Ascending aorta (tissue), 2 donors: ENCODE data around the gene SIRT6. TPM values are rescaled to one million over a fixed set of nuclear protein-coding genes. Genes with fewer than 3 reads are reported as not detected.
A peak's percentile ranks its signal among the peaks of the same experiment; 100 is the strongest.

Experiments
- DNase-seq, 2 donors: peaks; one replicate each; pipeline ENCODE4 v3.0.0-alpha.2; 2019; ENCODE audit warnings: low spot score in 2 of 2
- H3K27ac ChIP-seq, 2 donors: fragments of 200-600 bp; sonication (generic); one replicate each; pipeline ENCODE4 v1.5.1; 2016 to 2017; ENCODE audit warnings: mild to moderate bottlenecking in 1 of 2
- H3K27me3 ChIP-seq: fragments of 200-600 bp; sonication (generic); one replicate; pipeline ENCODE4 v1.5.1; 2017
- H3K36me3 ChIP-seq, 2 donors: fragments of 200-600 bp; sonication (generic); one replicate each; pipeline ENCODE4 v1.5.1; 2016
- H3K4me1 ChIP-seq, 2 donors: fragments of 200-600 bp; sonication (generic); one replicate each; pipeline ENCODE4 v1.5.1; 2016 to 2017; ENCODE audit warnings: mild to moderate bottlenecking in 1 of 2
- H3K4me3 ChIP-seq, 2 donors: fragments of 200-600 bp; sonication (generic); one replicate each; pipeline ENCODE4 v1.5.1; 2016 to 2017; ENCODE audit warnings: mild to moderate bottlenecking in 1 of 2
- H3K9me3 ChIP-seq, 2 donors: fragments of 200-600 bp; sonication (generic); one replicate each; pipeline ENCODE4 v1.5.1; 2016
- intact Hi-C: fragments of 100-400 bp; cut with DNase I; formaldehyde crosslinking; loops from one replicate; pipeline ENCODE4 v1.15.1; 2023
- total RNA-seq: library from RNA; depleted of rRNA; stranded (reverse); fragments of >200 nt; gene quantifications from one replicate; pipeline ENCODE4 v1.1.0, GENCODE V29; 2016
- TF ChIP-seq, protein P1 (sequence below), 3 experiments: fragments of 200-600 bp in 2 of 3; fragments of 450-650 bp in 1 of 3; sonication (generic) in 2 of 3; IDR thresholded peaks; one replicate each; pipeline ENCODE4 v1.5.1; 2016 to 2019; ENCODE audit warnings: antibody characterized with exemption in 3 of 3, mild to moderate bottlenecking in 1 of 3, moderate library complexity in 1 of 3

The SIRT6 gene
- total RNA-seq, 1 donor from 2014 or later, result 5.9 TPM

DNA sequence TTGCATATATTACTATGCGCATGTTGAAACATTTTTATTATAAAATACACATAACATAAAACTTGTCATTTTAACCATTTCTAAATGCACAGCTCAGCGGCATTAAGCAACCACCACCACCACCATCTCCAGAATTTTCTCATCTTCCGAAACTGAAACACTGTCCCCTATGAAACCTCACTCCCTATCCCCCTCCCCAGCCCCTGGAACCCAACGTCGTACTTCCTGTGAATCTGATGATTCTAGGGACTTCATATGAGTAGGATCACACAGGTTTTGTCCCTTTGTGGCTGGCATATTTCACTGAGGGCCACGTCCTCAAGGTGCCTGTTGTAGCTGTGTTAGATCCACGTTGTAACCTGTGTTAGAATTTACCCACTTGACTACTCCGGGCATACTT, 57.7 kb downstream of the SIRT6 start:
- Histone ChIP-seq H3K4me1 (peaks cover 12 to 16% of the 10 kb centered on the region in 2 donors), H3K36me3 (peaks cover 0 to 4% of the 10 kb centered on the region in 2 donors), H3K27ac (no peak overlapping the region), H3K9me3 (no peaks in the 10 kb centered on the region), H3K4me3 (peak overlapping the region; percentile 85 to 99), H3K27me3 (no peaks in the 10 kb centered on the region)
- intact Hi-C loops, result loop anchor here (1.0 to 5.0 kb wide), 3 partner anchors 58 to 361 kb away; partner anchors contain the start of genes EEF2 and ZBTB7A
- TF ChIP-seq, protein P1, sequence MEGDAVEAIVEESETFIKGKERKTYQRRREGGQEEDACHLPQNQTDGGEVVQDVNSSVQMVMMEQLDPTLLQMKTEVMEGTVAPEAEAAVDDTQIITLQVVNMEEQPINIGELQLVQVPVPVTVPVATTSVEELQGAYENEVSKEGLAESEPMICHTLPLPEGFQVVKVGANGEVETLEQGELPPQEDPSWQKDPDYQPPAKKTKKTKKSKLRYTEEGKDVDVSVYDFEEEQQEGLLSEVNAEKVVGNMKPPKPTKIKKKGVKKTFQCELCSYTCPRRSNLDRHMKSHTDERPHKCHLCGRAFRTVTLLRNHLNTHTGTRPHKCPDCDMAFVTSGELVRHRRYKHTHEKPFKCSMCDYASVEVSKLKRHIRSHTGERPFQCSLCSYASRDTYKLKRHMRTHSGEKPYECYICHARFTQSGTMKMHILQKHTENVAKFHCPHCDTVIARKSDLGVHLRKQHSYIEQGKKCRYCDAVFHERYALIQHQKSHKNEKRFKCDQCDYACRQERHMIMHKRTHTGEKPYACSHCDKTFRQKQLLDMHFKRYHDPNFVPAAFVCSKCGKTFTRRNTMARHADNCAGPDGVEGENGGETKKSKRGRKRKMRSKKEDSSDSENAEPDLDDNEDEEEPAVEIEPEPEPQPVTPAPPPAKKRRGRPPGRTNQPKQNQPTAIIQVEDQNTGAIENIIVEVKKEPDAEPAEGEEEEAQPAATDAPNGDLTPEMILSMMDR (IDR thresholded peaks at IDR 0.05), result no peak
- DNase-seq, result no peak

Other genes starting within 250 kb of the SIRT6 start
- gene NMRK2, start 249.5 kb downstream of the SIRT6 start, total RNA-seq, result not detected
- 135 TPM for gene DAPK3, start 211.5 kb downstream of the SIRT6 start, total RNA-seq
- 1,544 TPM for gene EEF2, start 197.1 kb downstream of the SIRT6 start, total RNA-seq
- gene PIAS4, start 174.8 kb downstream of the SIRT6 start, total RNA-seq, result 30.8 TPM
- gene ZBTB7A, start 115.7 kb downstream of the SIRT6 start, total RNA-seq, result 76.4 TPM
- 155 TPM for gene MAP2K2, start 58.4 kb downstream of the SIRT6 start, total RNA-seq
- gene CREB3L3, start 28.9 kb downstream of the SIRT6 start, total RNA-seq, result 2.8 TPM
- not detected for gene ANKRD24, start 126 bp upstream of the SIRT6 start, total RNA-seq
- not detected for gene EBI3, start 47.0 kb upstream of the SIRT6 start, total RNA-seq
- 64.6 TPM for gene YJU2, start 64.5 kb upstream of the SIRT6 start, total RNA-seq
- gene SHD, start 96.7 kb upstream of the SIRT6 start, total RNA-seq, result not detected
- gene TMIGD2, start 119.8 kb upstream of the SIRT6 start, total RNA-seq, result not detected
- not detected for gene FSD1, start 122.0 kb upstream of the SIRT6 start, total RNA-seq
- 6.6 TPM for gene STAP2, start 156.3 kb upstream of the SIRT6 start, total RNA-seq
- gene MPND, start 161.0 kb upstream of the SIRT6 start, total RNA-seq, result 21.9 TPM
- gene SH3GL1, start 218.0 kb upstream of the SIRT6 start, total RNA-seq, result 61.4 TPM
- 0.85 TPM for gene CHAF1A, start 220.1 kb upstream of the SIRT6 start, total RNA-seq